ENCODE results near the gene CFAP61. TPM values are rescaled to one million over a fixed set of nuclear protein-coding genes. Genes with fewer than 3 reads are reported as not detected.

The CFAP61 gene
- total RNA-seq, 1 experiment from 2014 or later = 0.61 TPM

DNA sequence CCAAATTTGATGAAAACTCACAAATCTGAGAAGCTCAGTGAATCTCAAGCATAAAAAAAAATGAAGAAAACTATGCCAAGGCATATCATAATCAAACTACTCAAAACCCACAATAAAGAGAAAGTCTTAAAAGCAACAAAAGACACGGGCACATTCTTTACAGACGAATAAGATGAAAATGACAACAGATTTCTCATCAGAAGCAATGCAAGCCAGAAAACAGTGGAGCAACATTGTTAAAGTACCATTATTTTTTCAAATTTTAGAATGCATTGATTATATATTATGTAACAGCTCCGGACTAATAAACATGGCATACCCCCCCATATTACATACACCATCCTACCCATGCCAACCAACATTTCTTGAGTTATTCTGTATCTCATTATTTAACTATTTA lies 260.2 kb downstream of the CFAP61 start:
- ChIA-PET POLR2A (no interaction called here), CTCF (no interaction called here)
- H3K4me3 Mint-ChIP-seq = no peak overlapping the region
- DNase-seq (ENCODE audit: low spot score) (no peak), ATAC-seq (no peak)
- H3K4me1 Mint-ChIP-seq = no peaks in the 10 kb centered on the region
- H3K27ac Mint-ChIP-seq = no peak overlapping the region
- H3K36me3 Mint-ChIP-seq = no peaks in the 10 kb centered on the region
- TF ChIP-seq ZNF317 (CRISPR knock-in tag; IDR thresholded peaks at IDR 0.05; ENCODE audit: borderline replicate concordance, low read depth) = peak; percentile 67; the same call in 1 of the 2 replicates
- TF ChIP-seq, protein P1, sequence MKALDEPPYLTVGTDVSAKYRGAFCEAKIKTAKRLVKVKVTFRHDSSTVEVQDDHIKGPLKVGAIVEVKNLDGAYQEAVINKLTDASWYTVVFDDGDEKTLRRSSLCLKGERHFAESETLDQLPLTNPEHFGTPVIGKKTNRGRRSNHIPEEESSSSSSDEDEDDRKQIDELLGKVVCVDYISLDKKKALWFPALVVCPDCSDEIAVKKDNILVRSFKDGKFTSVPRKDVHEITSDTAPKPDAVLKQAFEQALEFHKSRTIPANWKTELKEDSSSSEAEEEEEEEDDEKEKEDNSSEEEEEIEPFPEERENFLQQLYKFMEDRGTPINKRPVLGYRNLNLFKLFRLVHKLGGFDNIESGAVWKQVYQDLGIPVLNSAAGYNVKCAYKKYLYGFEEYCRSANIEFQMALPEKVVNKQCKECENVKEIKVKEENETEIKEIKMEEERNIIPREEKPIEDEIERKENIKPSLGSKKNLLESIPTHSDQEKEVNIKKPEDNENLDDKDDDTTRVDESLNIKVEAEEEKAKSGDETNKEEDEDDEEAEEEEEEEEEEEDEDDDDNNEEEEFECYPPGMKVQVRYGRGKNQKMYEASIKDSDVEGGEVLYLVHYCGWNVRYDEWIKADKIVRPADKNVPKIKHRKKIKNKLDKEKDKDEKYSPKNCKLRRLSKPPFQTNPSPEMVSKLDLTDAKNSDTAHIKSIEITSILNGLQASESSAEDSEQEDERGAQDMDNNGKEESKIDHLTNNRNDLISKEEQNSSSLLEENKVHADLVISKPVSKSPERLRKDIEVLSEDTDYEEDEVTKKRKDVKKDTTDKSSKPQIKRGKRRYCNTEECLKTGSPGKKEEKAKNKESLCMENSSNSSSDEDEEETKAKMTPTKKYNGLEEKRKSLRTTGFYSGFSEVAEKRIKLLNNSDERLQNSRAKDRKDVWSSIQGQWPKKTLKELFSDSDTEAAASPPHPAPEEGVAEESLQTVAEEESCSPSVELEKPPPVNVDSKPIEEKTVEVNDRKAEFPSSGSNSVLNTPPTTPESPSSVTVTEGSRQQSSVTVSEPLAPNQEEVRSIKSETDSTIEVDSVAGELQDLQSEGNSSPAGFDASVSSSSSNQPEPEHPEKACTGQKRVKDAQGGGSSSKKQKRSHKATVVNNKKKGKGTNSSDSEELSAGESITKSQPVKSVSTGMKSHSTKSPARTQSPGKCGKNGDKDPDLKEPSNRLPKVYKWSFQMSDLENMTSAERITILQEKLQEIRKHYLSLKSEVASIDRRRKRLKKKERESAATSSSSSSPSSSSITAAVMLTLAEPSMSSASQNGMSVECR (CRISPR knock-in tag; IDR thresholded peaks at IDR 0.05; ENCODE audit: borderline replicate concordance) = no peak
- no peaks in the 10 kb centered on the region for H3K27me3 Mint-ChIP-seq (ENCODE audit: low read depth)
- H3K9me3 Mint-ChIP-seq = peaks cover 22% of the 10 kb centered on the region

DNA sequence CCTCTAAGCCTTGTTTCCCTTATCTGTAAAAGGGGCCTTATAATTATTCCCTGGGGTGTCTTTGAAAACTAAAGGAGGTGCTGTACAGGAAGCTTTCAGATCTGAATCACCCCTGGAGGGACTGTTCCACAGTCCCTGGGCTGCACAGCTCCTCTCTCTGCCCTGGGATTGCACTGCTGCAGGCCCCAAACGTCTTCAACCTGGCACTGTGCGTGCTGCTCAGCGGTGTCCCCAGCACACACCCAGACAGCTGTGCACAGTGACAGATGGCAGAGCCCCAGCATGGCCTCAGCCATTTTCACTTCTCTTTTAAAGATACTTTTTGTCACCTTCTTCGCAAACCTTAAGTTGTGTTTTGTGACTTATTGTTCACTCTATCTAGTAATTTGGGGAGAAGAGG lies 264.9 kb downstream of the CFAP61 start:
- DNase-seq (ENCODE audit: low spot score) (no peak), ATAC-seq (no peak)
- POLR2A ChIA-PET = no interaction called here
- TF ChIP-seq, protein P2, sequence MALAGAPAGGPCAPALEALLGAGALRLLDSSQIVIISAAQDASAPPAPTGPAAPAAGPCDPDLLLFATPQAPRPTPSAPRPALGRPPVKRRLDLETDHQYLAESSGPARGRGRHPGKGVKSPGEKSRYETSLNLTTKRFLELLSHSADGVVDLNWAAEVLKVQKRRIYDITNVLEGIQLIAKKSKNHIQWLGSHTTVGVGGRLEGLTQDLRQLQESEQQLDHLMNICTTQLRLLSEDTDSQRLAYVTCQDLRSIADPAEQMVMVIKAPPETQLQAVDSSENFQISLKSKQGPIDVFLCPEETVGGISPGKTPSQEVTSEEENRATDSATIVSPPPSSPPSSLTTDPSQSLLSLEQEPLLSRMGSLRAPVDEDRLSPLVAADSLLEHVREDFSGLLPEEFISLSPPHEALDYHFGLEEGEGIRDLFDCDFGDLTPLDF (CRISPR knock-in tag; IDR thresholded peaks at IDR 0.05) = no peak
- TF ChIP-seq, protein P3, sequence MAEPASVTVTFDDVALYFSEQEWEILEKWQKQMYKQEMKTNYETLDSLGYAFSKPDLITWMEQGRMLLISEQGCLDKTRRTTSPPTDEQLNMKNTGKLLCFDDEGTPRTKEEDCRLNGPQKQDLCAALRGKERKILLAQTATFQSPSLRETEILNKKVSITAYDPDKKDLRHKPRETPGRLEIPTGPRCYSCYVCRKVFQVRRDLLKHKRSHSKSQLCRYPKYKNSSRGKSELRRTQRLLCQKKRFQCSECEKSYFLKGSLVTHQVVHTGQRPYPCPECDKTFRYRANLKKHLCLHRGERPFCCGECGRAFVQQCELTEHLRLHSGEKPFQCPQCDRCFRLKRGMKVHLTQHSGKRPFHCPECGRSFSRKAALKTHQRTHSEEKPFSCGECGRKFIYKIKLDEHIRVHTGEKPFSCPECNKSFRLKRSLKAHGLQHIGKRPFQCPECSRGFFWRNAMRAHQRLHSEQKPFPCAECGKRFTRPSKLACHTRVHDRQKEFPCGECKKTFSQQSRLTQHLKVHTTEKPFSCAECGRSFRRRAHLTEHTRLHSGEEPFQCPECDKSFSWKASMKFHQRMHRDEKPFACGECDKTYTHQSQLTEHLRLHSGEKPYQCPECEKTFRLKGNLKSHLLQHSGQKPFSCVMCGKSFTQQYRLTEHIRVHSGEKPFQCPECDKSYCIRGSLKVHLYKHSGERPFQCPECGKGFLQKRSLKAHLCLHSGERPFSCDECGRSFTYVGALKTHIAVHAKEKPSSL (CRISPR knock-in tag; conservative IDR thresholded peaks at IDR 0.05) = no peak
- TF ChIP-seq TP53 (CRISPR knock-in tag; IDR thresholded peaks at IDR 0.05) (no peak), GRHL2 (CRISPR knock-in tag; IDR thresholded peaks at IDR 0.05; ENCODE audit: insufficient replicate concordance, severe bottlenecking) (no peak), FOXK1 (CRISPR knock-in tag; IDR thresholded peaks at IDR 0.05) (no peak), RORB (CRISPR knock-in tag; IDR thresholded peaks at IDR 0.05) (no peak), FOXJ3 (CRISPR knock-in tag; IDR thresholded peaks at IDR 0.05; ENCODE audit: borderline replicate concordance) (no peak), GABPB1 (CRISPR knock-in tag; IDR thresholded peaks at IDR 0.05) (no peak), CREM (CRISPR knock-in tag; IDR thresholded peaks at IDR 0.05) (no peak), TEAD4 (CRISPR knock-in tag; IDR thresholded peaks at IDR 0.05) (no peak)
- TF ChIP-seq, protein P4, sequence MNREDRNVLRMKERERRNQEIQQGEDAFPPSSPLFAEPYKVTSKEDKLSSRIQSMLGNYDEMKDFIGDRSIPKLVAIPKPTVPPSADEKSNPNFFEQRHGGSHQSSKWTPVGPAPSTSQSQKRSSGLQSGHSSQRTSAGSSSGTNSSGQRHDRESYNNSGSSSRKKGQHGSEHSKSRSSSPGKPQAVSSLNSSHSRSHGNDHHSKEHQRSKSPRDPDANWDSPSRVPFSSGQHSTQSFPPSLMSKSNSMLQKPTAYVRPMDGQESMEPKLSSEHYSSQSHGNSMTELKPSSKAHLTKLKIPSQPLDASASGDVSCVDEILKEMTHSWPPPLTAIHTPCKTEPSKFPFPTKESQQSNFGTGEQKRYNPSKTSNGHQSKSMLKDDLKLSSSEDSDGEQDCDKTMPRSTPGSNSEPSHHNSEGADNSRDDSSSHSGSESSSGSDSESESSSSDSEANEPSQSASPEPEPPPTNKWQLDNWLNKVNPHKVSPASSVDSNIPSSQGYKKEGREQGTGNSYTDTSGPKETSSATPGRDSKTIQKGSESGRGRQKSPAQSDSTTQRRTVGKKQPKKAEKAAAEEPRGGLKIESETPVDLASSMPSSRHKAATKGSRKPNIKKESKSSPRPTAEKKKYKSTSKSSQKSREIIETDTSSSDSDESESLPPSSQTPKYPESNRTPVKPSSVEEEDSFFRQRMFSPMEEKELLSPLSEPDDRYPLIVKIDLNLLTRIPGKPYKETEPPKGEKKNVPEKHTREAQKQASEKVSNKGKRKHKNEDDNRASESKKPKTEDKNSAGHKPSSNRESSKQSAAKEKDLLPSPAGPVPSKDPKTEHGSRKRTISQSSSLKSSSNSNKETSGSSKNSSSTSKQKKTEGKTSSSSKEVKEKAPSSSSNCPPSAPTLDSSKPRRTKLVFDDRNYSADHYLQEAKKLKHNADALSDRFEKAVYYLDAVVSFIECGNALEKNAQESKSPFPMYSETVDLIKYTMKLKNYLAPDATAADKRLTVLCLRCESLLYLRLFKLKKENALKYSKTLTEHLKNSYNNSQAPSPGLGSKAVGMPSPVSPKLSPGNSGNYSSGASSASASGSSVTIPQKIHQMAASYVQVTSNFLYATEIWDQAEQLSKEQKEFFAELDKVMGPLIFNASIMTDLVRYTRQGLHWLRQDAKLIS (CRISPR knock-in tag; IDR thresholded peaks at IDR 0.05; ENCODE audit: borderline replicate concordance) = no peak
- CTCF ChIA-PET = no interaction called here
- Mint-ChIP-seq H3K9me3 (peaks cover 17% of the 10 kb centered on the region), H3K27ac (no peak overlapping the region), H3K4me3 (no peak overlapping the region), H3K4me1 (no peaks in the 10 kb centered on the region), H3K27me3 (ENCODE audit: low read depth) (no peaks in the 10 kb centered on the region), H3K36me3 (no peaks in the 10 kb centered on the region)
